WTC11 (cell line): Measurements from ENCODE around the gene TEKTIP1. TPM values are rescaled to one million over a fixed set of nuclear protein-coding genes. Genes with fewer than 3 reads are reported as not detected.
A peak's percentile ranks its signal among the peaks of the same experiment; 100 is the strongest.

ENCODE experiments used
- ATAC-seq: fragments of 200-7000 bp; cut with Tn5 transposase; 2 replicates; pipeline ENCODE4 v1.10.0; 2021; ENCODE audit warnings: mild to moderate bottlenecking, moderate library complexity
- CTCF ChIA-PET: fragments of 300-600 bp; sonication (Branson Sonifier 250); formaldehyde crosslinking; loops from one replicate; lab custom pipeline; 2021; ENCODE audit warnings: antibody characterized with exemption; lab: Charles Lee
- POLR2A ChIA-PET: fragments of 350-600 bp; sonication (Branson Sonifier 250); formaldehyde crosslinking; loops from one replicate; lab custom pipeline; 2021; ENCODE audit warnings: antibody characterized with exemption; lab: Charles Lee
- DNase-seq: peaks from one replicate; pipeline ENCODE4 v3.0.0; 2021; ENCODE audit warnings: low spot score
- H3K27ac Mint-ChIP-seq: 2 replicates; pipeline ENCODE4 v1.8.0; 2021; ENCODE audit warnings: mixed read lengths
- H3K27me3 Mint-ChIP-seq: 2 replicates; pipeline ENCODE4 v1.8.0; 2021; ENCODE audit warnings: low read depth, mild to moderate bottlenecking, moderate library complexity, mixed read lengths
- H3K36me3 Mint-ChIP-seq: 2 replicates; pipeline ENCODE4 v1.8.0; 2021; ENCODE audit warnings: mixed read lengths
- H3K4me1 Mint-ChIP-seq: 2 replicates; pipeline ENCODE4 v1.8.0; 2022; ENCODE audit warnings: mixed read lengths
- H3K4me3 Mint-ChIP-seq: 2 replicates; pipeline ENCODE4 v1.8.0; 2021; ENCODE audit warnings: mild to moderate bottlenecking, moderate library complexity, mixed read lengths
- H3K9me3 Mint-ChIP-seq: 2 replicates; pipeline ENCODE4 v1.8.0; 2021; ENCODE audit warnings: mixed read lengths
- E2F4 ChIP-seq: sonication (generic); formaldehyde crosslinking; IDR thresholded peaks from 2 replicates; pipeline ENCODE4 v1.8.1; 2022; ENCODE audit warnings: low read depth, mild to moderate bottlenecking, moderate library complexity, missing genetic modification reagents, borderline replicate concordance
- ESRRA ChIP-seq: sonication (generic); formaldehyde crosslinking; IDR thresholded peaks from 2 replicates; pipeline ENCODE4 v1.8.1; 2022; ENCODE audit warnings: mild to moderate bottlenecking, missing genetic modification reagents, borderline replicate concordance
- FOXK1 ChIP-seq: sonication (generic); formaldehyde crosslinking; IDR thresholded peaks from 2 replicates; pipeline ENCODE4 v1.8.0; 2022; ENCODE audit warnings: mild to moderate bottlenecking, moderate library complexity, missing genetic modification reagents
- FOXP1 ChIP-seq: sonication (generic); formaldehyde crosslinking; IDR thresholded peaks from 2 replicates; pipeline ENCODE4 v1.8.0; 2022; ENCODE audit warnings: missing genetic modification reagents, mild to moderate bottlenecking, moderate library complexity, borderline replicate concordance
- GABPB1 ChIP-seq: sonication (generic); formaldehyde crosslinking; IDR thresholded peaks from 2 replicates; pipeline ENCODE4 v1.8.1; 2023; ENCODE audit warnings: mild to moderate bottlenecking, missing genetic modification reagents
- IRF2 ChIP-seq: sonication (generic); formaldehyde crosslinking; IDR thresholded peaks from 2 replicates; pipeline ENCODE4 v1.8.0; 2022; ENCODE audit warnings: low read depth, missing genetic modification reagents, borderline replicate concordance
- SP1 ChIP-seq: sonication (generic); formaldehyde crosslinking; conservative IDR thresholded peaks from 2 replicates; pipeline ENCODE4 v1.8.1; 2022; ENCODE audit warnings: missing genetic modification reagents
- TEAD1 ChIP-seq: sonication (generic); formaldehyde crosslinking; IDR thresholded peaks from 2 replicates; pipeline ENCODE4 v1.8.0; 2022; ENCODE audit warnings: mild to moderate bottlenecking, missing genetic modification reagents
- ZNF121 ChIP-seq: sonication (generic); formaldehyde crosslinking; IDR thresholded peaks from 2 replicates; pipeline ENCODE4 v1.8.0; 2023; ENCODE audit warnings: missing genetic modification reagents
- ZNF219 ChIP-seq: sonication (generic); formaldehyde crosslinking; IDR thresholded peaks from 2 replicates; pipeline ENCODE4 v1.8.0; 2023; ENCODE audit warnings: missing genetic modification reagents, mild to moderate bottlenecking, borderline replicate concordance
- ZNF263 ChIP-seq: sonication (generic); formaldehyde crosslinking; IDR thresholded peaks from 2 replicates; pipeline ENCODE4 v1.8.1; 2022; ENCODE audit warnings: low read depth, mild to moderate bottlenecking, moderate library complexity, missing genetic modification reagents
- ZNF423 ChIP-seq: fragments of 250-450 bp; sonication (Bioruptor Pico); IDR thresholded peaks from 2 replicates; pipeline ENCODE4 v2.1.2; 2022; ENCODE audit warnings: mild to moderate bottlenecking, moderate library complexity
- total RNA-seq: library from RNA; stranded (reverse); gene quantifications from 3 replicates; pipeline ENCODE4 v1.2.3, GENCODE V29; 2021
- TF ChIP-seq, protein P1 (sequence below): sonication (generic); formaldehyde crosslinking; IDR thresholded peaks from 2 replicates; pipeline ENCODE4 v1.8.1; 2023; ENCODE audit warnings: mild to moderate bottlenecking, missing genetic modification reagents, borderline replicate concordance
- TF ChIP-seq, protein P2 (sequence below): sonication (generic); formaldehyde crosslinking; IDR thresholded peaks from 2 replicates; pipeline ENCODE4 v1.8.0; 2022; ENCODE audit warnings: mild to moderate bottlenecking, missing genetic modification reagents
- TF ChIP-seq, protein P3 (sequence below): sonication (generic); formaldehyde crosslinking; IDR thresholded peaks from 2 replicates; pipeline ENCODE4 v1.8.1; 2022; ENCODE audit warnings: missing genetic modification reagents, borderline replicate concordance

Gene TEKTIP1
- total RNA-seq, 1 experiment from 2014 or later = 6.3 TPM

DNA sequence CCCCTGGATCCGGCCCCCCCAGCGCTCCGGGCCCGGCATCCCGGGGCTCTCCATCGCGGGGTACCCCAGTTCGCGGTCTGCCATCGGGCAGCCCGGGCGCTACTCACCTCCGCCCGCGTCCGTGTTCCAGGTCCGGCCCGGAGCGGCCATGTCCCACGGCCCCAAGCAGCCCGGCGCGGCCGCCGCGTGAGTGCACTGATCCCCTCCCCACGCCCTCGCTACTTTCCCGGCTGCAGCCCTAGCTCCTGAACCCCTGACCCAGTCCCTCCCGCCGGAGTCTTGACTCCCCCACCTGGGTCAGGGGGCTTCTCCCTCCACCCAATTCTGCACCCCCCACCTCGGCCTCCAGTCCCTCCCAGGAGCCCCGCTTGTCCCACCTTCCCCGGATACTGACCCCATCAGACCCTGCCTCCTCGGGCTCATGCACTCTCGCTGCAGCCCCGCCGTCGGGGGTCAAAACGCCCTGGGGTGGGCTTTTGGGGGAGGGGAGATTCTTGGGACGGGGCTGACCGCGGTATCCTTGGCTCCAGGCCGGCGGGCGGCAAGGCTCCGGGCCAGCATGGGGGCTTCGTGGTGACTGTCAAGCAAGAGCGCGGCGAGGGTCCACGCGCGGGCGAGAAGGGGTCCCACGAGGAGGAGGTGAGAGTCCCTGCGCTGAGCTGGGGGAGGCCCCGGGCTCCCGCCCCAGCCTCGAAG is 34.3 kb downstream of the TEKTIP1 start:
- CTCF ChIA-PET = interaction anchor here (0.5 to 6.5 kb wide), 10 partner anchors 9 to 1796 kb away, joined by 3 to 115 read pairs (median 4); partner anchors contain the start of gene GIPC3
- peak overlapping the region; percentile 71 for H3K4me3 Mint-ChIP-seq
- H3K27me3 Mint-ChIP-seq = no peaks in the 10 kb centered on the region
- ATAC-seq (no peak), DNase-seq (peak; percentile 38)
- POLR2A ChIA-PET = interaction anchor here (1.1 to 1.4 kb wide), 2 partner anchors 28 to 189 kb away, joined by 4 read pairs; partner anchors contain the start of gene MRPL54
- no peak overlapping the region for H3K27ac Mint-ChIP-seq
- TF ChIP-seq ESRRA (CRISPR knock-in tag) (0 out of 2 replicates have a peak, but pooled peaks have one; percentile 35), ZNF219 (CRISPR knock-in tag) (no peak), GABPB1 (CRISPR knock-in tag) (no peak), IRF2 (CRISPR knock-in tag) (no peak), ZNF121 (CRISPR knock-in tag) (peak; percentile 100), TEAD1 (CRISPR knock-in tag) (no peak), FOXK1 (CRISPR knock-in tag) (no peak), ZNF423 (CRISPR knock-in tag) (peak; percentile 57; the same call in 1 of the 2 replicates), ZNF263 (CRISPR knock-in tag) (no peak)
- TF ChIP-seq, protein P1, sequence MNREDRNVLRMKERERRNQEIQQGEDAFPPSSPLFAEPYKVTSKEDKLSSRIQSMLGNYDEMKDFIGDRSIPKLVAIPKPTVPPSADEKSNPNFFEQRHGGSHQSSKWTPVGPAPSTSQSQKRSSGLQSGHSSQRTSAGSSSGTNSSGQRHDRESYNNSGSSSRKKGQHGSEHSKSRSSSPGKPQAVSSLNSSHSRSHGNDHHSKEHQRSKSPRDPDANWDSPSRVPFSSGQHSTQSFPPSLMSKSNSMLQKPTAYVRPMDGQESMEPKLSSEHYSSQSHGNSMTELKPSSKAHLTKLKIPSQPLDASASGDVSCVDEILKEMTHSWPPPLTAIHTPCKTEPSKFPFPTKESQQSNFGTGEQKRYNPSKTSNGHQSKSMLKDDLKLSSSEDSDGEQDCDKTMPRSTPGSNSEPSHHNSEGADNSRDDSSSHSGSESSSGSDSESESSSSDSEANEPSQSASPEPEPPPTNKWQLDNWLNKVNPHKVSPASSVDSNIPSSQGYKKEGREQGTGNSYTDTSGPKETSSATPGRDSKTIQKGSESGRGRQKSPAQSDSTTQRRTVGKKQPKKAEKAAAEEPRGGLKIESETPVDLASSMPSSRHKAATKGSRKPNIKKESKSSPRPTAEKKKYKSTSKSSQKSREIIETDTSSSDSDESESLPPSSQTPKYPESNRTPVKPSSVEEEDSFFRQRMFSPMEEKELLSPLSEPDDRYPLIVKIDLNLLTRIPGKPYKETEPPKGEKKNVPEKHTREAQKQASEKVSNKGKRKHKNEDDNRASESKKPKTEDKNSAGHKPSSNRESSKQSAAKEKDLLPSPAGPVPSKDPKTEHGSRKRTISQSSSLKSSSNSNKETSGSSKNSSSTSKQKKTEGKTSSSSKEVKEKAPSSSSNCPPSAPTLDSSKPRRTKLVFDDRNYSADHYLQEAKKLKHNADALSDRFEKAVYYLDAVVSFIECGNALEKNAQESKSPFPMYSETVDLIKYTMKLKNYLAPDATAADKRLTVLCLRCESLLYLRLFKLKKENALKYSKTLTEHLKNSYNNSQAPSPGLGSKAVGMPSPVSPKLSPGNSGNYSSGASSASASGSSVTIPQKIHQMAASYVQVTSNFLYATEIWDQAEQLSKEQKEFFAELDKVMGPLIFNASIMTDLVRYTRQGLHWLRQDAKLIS (CRISPR knock-in tag) = no peak
- TF ChIP-seq, protein P2, sequence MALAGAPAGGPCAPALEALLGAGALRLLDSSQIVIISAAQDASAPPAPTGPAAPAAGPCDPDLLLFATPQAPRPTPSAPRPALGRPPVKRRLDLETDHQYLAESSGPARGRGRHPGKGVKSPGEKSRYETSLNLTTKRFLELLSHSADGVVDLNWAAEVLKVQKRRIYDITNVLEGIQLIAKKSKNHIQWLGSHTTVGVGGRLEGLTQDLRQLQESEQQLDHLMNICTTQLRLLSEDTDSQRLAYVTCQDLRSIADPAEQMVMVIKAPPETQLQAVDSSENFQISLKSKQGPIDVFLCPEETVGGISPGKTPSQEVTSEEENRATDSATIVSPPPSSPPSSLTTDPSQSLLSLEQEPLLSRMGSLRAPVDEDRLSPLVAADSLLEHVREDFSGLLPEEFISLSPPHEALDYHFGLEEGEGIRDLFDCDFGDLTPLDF (CRISPR knock-in tag) = 0 out of 2 replicates have a peak, but pooled peaks have one; percentile 30
- no peaks in the 10 kb centered on the region for H3K9me3 Mint-ChIP-seq
- peaks cover 21% of the 10 kb centered on the region for H3K4me1 Mint-ChIP-seq
- H3K36me3 Mint-ChIP-seq = peaks cover 8% of the 10 kb centered on the region

GRCh38 chr19:3573858-3574637 is 35.1 kb downstream of the TEKTIP1 start:
- POLR2A ChIA-PET = interaction anchor here (0.8 to 1.4 kb wide), 3 partner anchors 18 to 189 kb away, joined by 3 to 4 read pairs (median 4); partner anchors contain the start of gene MRPL54
- Mint-ChIP-seq H3K36me3 (peaks cover 8% of the 10 kb centered on the region), H3K27ac (peak overlapping the region; percentile 87), H3K27me3 (no peaks in the 10 kb centered on the region), H3K4me1 (peaks cover 21% of the 10 kb centered on the region), H3K9me3 (no peaks in the 10 kb centered on the region), H3K4me3 (peak overlapping the region; percentile 71)
- peak; percentile 100 for DNase-seq
- TF ChIP-seq E2F4 (CRISPR knock-in tag) (no peak), ZNF423 (CRISPR knock-in tag) (no peak), SP1 (CRISPR knock-in tag) (peak; percentile 96), FOXK1 (CRISPR knock-in tag) (no peak), FOXP1 (CRISPR knock-in tag) (no peak; the same call in 1 of the 2 replicates)
- TF ChIP-seq, protein P3, sequence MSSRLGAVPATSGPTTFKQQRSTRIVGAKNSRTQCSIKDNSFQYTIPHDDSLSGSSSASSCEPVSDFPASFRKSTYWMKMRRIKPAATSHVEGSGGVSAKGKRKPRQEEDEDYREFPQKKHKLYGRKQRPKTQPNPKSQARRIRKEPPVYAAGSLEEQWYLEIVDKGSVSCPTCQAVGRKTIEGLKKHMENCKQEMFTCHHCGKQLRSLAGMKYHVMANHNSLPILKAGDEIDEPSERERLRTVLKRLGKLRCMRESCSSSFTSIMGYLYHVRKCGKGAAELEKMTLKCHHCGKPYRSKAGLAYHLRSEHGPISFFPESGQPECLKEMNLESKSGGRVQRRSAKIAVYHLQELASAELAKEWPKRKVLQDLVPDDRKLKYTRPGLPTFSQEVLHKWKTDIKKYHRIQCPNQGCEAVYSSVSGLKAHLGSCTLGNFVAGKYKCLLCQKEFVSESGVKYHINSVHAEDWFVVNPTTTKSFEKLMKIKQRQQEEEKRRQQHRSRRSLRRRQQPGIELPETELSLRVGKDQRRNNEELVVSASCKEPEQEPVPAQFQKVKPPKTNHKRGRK (CRISPR knock-in tag) = no peak
- ATAC-seq = peak; percentile 49
- CTCF ChIA-PET = interaction anchor here (0.5 to 6.5 kb wide), 13 partner anchors 8 to 1797 kb away, joined by 3 to 115 read pairs (median 4); partner anchors contain the start of gene GIPC3
